GOT3 (cell line): ENCODE data around the gene SPATA12.
A peak's percentile ranks its signal among the peaks of the same experiment; 100 is the strongest.

ENCODE experiments used
- DNase-seq: peaks from one replicate; lab custom pipeline; 2025; ENCODE audit warnings: mixed read lengths; lab: John Stamatoyannopoulos, UW

Gene SPATA12

GRCh38 chr3:57053122-57053521 is 7.3 kb upstream of the SPATA12 start:
- DNase-seq = no peak

- no peak for DNase-seq
These were observed 3.1 kb upstream of the SPATA12 start for GRCh38 chr3:57057351-57057750.

- DNase-seq = no peak
These were observed 1.1 kb upstream of the SPATA12 start for GRCh38 chr3:57059411-57059810.

- DNase-seq = no peak
These were observed 1.1 kb downstream of the SPATA12 start for GRCh38 chr3:57061556-57061955.

GRCh38 chr3:57062101-57062631 is 1.7 kb downstream of the SPATA12 start:
- DNase-seq = no peak

- no peak for DNase-seq
These were observed 2.6 kb downstream of the SPATA12 start for GRCh38 chr3:57063032-57063431.

- no peak for DNase-seq
These were observed 3.5 kb downstream of the SPATA12 start for GRCh38 chr3:57064001-57064400.

- DNase-seq = no peak
These were observed 4.1 kb downstream of the SPATA12 start for GRCh38 chr3:57064572-57064971.

GRCh38 chr3:57065588-57065987 is 5.1 kb downstream of the SPATA12 start:
- no peak for DNase-seq

GRCh38 chr3:57066471-57066870 is 6.0 kb downstream of the SPATA12 start:
- DNase-seq = no peak

- peak; percentile 57 for DNase-seq
These were observed 8.1 kb downstream of the SPATA12 start for GRCh38 chr3:57068437-57069089.

- DNase-seq = no peak
These were observed 9.0 kb downstream of the SPATA12 start for GRCh38 chr3:57069503-57069902.

- DNase-seq = no peak
These were observed 13.2 kb downstream of the SPATA12 start for GRCh38 chr3:57073628-57074027.

GRCh38 chr3:57074135-57074534 is 13.7 kb downstream of the SPATA12 start:
- DNase-seq = no peak

GRCh38 chr3:57076422-57076951 is 16.0 kb downstream of the SPATA12 start:
- DNase-seq = no peak

GRCh38 chr3:57077630-57078343 is 17.3 kb downstream of the SPATA12 start:
- no peak for DNase-seq

GRCh38 chr3:57078344-57078634 is 17.8 kb downstream of the SPATA12 start:
- no peak for DNase-seq

GRCh38 chr3:57078635-57079473 is 18.4 kb downstream of the SPATA12 start:
- no peak for DNase-seq

- DNase-seq = no peak
These were observed 19.0 kb downstream of the SPATA12 start for GRCh38 chr3:57079474-57079831.

GRCh38 chr3:57080171-57080570 is 19.7 kb downstream of the SPATA12 start:
- no peak for DNase-seq

- DNase-seq = no peak
These were observed 20.7 kb downstream of the SPATA12 start for GRCh38 chr3:57081173-57081572.

- no peak for DNase-seq
These were observed 22.0 kb downstream of the SPATA12 start for GRCh38 chr3:57082481-57082880.
